GM18499 (cell line): ENCODE data around the gene RGS7.
"Not testable (repeated sequence)": the region's sequence is repeated elsewhere in the genome, so short reads cannot be mapped to it uniquely, and the experiment has no call there.

Source experiments
- ATAC-seq: cut with Tn5 transposase; IDR thresholded peaks from one replicate; pipeline ENCODE4 v1.9.1; 2021; ENCODE audit warnings: moderate number of reproducible peaks; ENCODE audit not compliant: insufficient read depth, unreplicated experiment

Gene RGS7

GRCh38 chr1:241097479-241097878, 259.5 kb downstream of the RGS7 start:
- no peak for ATAC-seq

DNA sequence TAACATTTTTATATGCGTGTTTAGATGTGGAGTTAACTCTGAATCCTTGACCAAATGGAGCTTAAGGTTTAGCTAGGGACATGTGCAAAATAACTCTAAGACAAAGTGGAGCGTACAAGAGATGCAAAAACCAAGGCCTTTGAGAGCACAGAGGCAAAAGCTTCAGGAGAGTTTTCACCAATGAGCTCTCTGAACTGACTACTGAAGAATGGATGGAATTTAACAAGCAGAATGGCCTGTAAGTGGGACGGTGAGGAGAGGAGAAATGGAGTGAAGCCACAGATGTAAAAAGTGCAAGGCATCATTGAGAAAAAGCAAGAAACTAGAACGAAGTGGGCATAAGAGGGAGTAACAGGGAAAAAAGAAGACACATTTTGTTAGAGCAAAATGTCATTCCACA, 260.0 kb downstream of the RGS7 start:
- no peak for ATAC-seq

DNA sequence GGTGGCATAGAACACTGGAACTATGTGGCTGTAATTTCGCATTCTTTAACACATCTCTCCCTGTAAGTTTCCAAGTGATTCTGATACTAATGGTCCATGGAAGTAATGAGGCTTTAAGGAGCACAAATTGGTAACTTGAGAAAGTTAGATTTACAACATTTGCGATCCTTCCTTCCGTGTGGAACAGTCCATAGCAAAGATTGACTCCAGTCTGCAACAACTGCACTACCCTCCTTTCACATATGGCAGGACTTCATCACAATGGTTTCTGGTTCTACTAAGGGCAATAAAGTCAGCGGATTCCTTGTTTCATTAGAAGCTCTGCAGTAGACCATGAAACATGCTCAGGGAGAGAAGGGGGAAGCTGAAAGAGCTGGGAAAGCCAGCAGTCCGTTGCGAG, 261.2 kb downstream of the RGS7 start:
- ATAC-seq, result no peak

DNA sequence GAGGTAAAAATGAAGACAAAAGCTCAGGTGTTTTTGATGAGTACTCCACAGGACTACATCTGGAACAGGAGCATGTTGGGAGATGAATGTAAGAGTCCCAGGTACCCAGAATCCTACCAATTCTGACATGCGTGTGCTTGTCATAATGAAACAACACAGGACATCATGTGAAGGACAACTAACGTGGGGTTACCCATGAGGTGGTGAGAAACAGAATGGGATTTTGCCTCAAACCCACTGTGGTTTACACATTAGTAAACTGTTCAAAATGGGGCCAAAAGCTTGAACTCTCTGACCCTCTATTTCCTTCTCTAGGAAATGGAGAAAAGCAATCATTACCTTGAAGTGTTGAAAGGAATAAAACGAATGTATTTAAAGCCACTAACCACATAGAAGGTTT, 266.2 kb downstream of the RGS7 start:
- ATAC-seq, result no peak

GRCh38 chr1:241089066-241089465, 267.9 kb downstream of the RGS7 start:
- ATAC-seq, result not testable (repeated sequence)

- not testable (repeated sequence) for ATAC-seq
Measured at GRCh38 chr1:241088075-241088474, 268.9 kb downstream of the RGS7 start.

- ATAC-seq, result no peak
Measured at GRCh38 chr1:241086686-241087085, 270.3 kb downstream of the RGS7 start.

DNA sequence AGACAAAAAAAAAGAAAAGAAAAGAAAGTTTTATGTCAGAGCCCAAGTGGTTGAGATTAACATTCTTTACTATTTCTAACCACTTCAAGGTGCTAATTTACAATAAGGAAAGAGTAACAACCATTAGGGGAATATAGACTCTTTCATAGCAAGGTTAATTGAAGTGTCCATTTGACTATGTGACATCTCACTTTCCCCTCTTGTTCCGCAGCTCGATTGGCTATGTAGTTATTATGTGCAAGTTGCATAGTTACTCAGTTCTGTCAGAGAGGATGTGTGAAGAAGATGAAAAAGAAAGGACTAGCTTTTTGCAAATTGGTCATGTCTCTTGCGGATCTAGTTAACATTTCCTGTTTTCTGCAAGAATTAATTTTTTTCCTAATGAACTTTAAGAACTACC, 273.7 kb downstream of the RGS7 start:
- ATAC-seq, result no peak

GRCh38 chr1:241081473-241081872, 275.5 kb downstream of the RGS7 start:
- no peak for ATAC-seq

DNA sequence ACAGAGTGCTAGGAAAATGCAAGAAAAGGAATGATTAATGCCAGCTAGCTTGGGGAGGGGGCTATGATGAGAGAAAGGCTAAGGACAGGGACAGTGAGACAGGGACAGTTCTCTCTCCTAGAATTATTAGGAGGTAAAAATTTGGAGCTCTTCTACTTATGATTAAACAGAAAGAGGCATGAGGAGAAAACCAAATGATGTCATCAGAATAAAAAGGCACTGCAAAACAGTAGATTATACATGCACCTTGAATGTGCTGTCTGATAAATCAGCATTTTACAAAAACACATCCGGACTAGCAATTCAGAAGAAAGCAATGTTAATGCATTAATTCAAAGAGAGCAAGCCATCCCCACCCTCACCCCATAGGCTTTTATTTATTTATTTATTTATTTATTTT, 277.5 kb downstream of the RGS7 start:
- ATAC-seq, result no peak

- ATAC-seq, result no peak
Measured at GRCh38 chr1:241079047-241079446, 278.0 kb downstream of the RGS7 start.

- ATAC-seq, result no peak
Measured at GRCh38 chr1:241077386-241078147, 279.4 kb downstream of the RGS7 start.

- ATAC-seq, result no peak
Measured at GRCh38 chr1:241074507-241074906, 282.5 kb downstream of the RGS7 start.

- ATAC-seq, result no peak
Measured at GRCh38 chr1:241068359-241068758, 288.6 kb downstream of the RGS7 start.

DNA sequence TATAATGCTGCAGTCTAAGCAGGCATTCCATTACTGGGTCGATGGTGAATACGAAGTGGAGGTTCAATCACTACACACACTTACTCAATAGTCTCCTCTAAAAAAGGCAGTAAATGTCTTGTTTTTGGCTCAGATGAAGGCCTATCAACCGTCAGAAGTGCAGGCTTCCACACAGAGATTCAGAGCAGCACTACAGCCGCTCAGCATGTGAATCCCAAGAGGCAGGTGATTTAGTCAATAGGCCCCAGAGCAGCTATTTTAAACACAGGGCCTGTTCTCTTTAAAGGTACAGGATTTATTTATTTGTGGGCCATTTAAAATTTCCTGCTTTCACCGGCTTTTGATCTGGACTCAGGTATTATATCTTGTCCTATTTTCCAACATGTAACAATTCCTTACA, 293.7 kb downstream of the RGS7 start:
- ATAC-seq, result no peak

GRCh38 chr1:241061062-241061461, 295.9 kb downstream of the RGS7 start:
- no peak for ATAC-seq

- no peak for ATAC-seq
Measured at GRCh38 chr1:241048622-241049021, 308.4 kb downstream of the RGS7 start.

DNA sequence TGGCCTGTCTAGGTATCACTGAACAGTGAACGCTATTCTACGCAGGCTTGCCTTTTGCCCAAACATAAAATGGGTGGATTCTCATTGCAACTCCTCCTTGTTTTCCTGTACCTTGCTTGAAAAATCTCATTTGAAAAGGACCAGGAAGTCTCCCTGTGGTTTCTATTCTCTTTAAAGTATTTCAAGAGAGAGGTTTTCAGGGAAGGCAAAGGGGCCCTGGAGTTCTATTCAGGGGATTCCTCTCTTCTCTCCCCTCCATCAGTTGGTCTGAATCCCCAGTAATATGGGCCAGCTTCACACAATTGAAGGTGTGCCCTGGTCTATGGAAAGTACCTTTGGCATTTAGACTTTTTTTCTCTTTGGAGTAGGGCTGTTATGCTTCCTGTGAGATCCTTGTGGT, 311.3 kb downstream of the RGS7 start:
- ATAC-seq, result no peak

DNA sequence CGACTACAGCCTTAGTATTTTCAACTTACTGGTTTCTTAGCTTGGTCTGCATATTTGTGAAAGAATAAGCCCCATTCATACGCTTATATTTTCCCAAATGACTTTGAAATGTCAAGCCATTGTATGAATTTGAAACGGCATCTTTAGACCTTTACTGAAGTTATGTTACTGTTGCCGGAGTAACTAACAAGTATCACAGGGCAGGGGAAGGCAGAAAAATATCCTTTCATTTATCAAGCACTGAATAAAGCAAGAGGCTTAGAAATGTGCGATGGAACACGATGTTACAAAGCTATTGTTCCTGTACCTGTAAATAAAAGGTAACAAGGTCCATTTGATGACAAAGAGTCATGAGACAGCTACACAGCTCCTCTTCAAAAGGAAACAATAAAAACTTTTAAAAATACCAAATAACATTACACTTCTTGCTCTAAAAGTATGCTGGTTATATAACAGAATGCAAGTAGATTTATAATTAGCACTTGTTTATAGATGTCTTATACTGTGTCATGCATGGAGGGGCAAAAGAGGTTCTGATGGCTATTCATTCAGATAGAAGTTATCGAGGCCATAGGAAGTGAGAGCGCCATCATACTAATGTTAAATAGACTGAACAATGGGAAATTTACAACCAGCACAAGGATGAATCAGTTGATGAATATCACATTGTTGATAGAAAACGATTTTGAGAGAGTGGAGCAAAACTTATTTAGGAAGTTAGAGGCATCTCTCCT, 322.6 kb downstream of the RGS7 start:
- no peak for ATAC-seq

DNA sequence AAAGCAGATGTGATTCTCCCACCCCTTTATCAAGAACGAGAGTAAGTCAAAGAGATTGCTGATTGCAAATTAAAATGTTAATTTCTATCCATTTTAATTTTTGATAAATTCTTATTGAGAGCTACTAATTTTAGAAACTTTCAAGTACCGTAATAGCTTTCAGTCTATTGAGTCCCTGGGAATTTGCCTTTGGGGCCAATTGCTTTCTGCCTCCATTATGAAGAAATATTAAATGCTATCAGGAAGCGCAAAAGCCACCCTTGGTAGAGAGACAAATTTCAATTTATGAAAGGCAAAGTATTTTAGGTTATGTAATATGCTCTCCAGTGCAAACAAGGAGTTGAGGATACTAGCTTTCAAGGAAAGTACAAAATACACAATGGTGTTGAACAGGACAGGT, 332.2 kb downstream of the RGS7 start:
- no peak for ATAC-seq

DNA sequence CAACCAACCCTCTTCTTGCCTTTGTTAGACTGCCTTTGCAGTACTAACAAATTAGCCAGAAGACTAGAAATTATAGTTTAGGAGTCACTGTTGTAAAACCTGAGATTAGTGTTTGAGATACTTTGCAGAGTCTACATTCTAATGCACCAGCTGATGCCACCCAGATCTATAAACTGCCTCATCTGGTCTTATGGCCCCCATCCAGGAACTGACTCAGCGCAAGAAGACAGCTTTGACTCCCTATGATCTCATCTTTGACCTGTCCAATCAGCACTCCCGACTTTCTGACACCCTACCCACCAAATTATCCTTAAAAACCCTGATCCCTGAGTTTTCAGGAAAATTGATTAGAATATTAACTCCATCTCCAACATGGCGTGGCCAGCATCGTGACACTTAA, 334.6 kb downstream of the RGS7 start:
- no peak for ATAC-seq
